Measurements from ENCODE around the gene SEMA4B. TPM values are rescaled to one million over a fixed set of nuclear protein-coding genes. Genes with fewer than 3 reads are reported as not detected.

SEMA4B gene
- total and polyA plus RNA-seq, 9 of the 15 experiments (the other 6 are each of a cell fraction or from before 2014, with no cell fraction given) = 1.3 to 33.6 (median 11.0) TPM

DNA sequence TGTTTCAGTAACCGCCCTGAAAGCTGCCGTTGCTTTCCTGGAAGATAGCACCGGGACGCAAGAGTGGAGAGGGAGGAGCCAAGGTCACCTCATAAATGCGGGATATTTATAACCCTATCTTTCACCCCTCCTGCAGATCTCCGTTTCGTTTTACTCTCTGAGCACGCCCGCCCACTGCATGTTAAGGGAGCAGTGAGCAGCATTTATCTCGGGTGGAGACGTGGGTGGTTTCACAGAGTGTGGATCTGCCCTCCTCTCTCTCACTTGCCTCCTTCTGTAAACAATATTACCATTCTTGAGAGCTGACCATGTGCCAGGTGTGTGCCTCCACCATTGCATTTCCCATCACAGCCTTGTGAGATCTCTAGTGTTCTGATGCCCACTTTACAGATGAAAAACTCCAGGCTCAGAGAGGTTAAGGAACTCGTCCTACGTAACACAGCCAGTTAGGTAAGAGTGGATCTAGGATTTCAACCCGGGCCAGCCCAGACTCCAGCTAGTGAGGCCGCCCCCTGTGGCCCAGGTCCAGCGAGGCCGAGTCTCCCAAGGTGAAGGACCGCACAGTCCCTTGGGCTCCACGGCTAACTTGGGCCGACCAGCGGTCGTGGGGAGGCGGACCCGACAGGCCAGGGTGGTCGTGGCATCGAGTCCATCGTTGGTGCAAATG lies 16.9 kb upstream of the SEMA4B start (continued):
- TF ChIP-seq CCNT2 (IDR thresholded peaks at IDR 0.05; ENCODE audit: borderline replicate concordance, extremely low read depth, insufficient read length, low read depth, low read length) = peak; percentile 30
- TF ChIP-seq JUN (IDR thresholded peaks at IDR 0.05; ENCODE audit: borderline replicate concordance, low read depth, low read length) = no peak
- no peak for TF ChIP-seq JUN (CRISPR knock-in tag; IDR thresholded peaks at IDR 0.05; ENCODE audit: borderline replicate concordance)
- TF ChIP-seq, protein P1, sequence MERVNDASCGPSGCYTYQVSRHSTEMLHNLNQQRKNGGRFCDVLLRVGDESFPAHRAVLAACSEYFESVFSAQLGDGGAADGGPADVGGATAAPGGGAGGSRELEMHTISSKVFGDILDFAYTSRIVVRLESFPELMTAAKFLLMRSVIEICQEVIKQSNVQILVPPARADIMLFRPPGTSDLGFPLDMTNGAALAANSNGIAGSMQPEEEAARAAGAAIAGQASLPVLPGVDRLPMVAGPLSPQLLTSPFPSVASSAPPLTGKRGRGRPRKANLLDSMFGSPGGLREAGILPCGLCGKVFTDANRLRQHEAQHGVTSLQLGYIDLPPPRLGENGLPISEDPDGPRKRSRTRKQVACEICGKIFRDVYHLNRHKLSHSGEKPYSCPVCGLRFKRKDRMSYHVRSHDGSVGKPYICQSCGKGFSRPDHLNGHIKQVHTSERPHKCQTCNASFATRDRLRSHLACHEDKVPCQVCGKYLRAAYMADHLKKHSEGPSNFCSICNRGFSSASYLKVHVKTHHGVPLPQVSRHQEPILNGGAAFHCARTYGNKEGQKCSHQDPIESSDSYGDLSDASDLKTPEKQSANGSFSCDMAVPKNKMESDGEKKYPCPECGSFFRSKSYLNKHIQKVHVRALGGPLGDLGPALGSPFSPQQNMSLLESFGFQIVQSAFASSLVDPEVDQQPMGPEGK (CRISPR knock-in tag; IDR thresholded peaks at IDR 0.05; ENCODE audit: borderline replicate concordance) = no peak
- TF ChIP-seq RBM15 (IDR thresholded peaks at IDR 0.05; ENCODE audit: insufficient read depth, low read length) = no peak
- TF ChIP-seq MCM2 (IDR thresholded peaks at IDR 0.05; ENCODE audit: low read depth) = no peak
- 0 out of 2 replicates have a peak, but pooled peaks have one; percentile 57 for TF ChIP-seq ZNF24 (IDR thresholded peaks at IDR 0.05)
- TF ChIP-seq, protein P2, sequence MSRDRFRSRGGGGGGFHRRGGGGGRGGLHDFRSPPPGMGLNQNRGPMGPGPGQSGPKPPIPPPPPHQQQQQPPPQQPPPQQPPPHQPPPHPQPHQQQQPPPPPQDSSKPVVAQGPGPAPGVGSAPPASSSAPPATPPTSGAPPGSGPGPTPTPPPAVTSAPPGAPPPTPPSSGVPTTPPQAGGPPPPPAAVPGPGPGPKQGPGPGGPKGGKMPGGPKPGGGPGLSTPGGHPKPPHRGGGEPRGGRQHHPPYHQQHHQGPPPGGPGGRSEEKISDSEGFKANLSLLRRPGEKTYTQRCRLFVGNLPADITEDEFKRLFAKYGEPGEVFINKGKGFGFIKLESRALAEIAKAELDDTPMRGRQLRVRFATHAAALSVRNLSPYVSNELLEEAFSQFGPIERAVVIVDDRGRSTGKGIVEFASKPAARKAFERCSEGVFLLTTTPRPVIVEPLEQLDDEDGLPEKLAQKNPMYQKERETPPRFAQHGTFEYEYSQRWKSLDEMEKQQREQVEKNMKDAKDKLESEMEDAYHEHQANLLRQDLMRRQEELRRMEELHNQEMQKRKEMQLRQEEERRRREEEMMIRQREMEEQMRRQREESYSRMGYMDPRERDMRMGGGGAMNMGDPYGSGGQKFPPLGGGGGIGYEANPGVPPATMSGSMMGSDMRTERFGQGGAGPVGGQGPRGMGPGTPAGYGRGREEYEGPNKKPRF (IDR thresholded peaks at IDR 0.05; ENCODE audit: low read depth, low read length) = no peak
- peak; percentile 61; the same call in 1 of the 2 replicates for TF ChIP-seq ZNF766 (CRISPR knock-in tag; conservative IDR thresholded peaks at IDR 0.05)
- peak; percentile 85 for TF ChIP-seq MEF2A (IDR thresholded peaks at IDR 0.05; ENCODE audit: control insufficient read depth, low read depth, low read length)
- TF ChIP-seq TRIM24 (IDR thresholded peaks at IDR 0.05) = peak; percentile 18 to 59; a peak in 2 of 4 replicates
- TF ChIP-seq ZSCAN32 (CRISPR knock-in tag; IDR thresholded peaks at IDR 0.05) = no peak
- TF ChIP-seq IRF2 (CRISPR knock-in tag; IDR thresholded peaks at IDR 0.05) = no peak
- TF ChIP-seq, protein P3, sequence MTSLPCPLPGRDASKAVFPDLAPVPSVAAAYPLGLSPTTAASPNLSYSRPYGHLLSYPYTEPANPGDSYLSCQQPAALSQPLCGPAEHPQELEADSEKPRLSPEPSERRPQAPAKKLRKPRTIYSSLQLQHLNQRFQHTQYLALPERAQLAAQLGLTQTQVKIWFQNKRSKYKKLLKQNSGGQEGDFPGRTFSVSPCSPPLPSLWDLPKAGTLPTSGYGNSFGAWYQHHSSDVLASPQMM (CRISPR knock-in tag; IDR thresholded peaks at IDR 0.05) = no peak
- TF ChIP-seq, protein P4, sequence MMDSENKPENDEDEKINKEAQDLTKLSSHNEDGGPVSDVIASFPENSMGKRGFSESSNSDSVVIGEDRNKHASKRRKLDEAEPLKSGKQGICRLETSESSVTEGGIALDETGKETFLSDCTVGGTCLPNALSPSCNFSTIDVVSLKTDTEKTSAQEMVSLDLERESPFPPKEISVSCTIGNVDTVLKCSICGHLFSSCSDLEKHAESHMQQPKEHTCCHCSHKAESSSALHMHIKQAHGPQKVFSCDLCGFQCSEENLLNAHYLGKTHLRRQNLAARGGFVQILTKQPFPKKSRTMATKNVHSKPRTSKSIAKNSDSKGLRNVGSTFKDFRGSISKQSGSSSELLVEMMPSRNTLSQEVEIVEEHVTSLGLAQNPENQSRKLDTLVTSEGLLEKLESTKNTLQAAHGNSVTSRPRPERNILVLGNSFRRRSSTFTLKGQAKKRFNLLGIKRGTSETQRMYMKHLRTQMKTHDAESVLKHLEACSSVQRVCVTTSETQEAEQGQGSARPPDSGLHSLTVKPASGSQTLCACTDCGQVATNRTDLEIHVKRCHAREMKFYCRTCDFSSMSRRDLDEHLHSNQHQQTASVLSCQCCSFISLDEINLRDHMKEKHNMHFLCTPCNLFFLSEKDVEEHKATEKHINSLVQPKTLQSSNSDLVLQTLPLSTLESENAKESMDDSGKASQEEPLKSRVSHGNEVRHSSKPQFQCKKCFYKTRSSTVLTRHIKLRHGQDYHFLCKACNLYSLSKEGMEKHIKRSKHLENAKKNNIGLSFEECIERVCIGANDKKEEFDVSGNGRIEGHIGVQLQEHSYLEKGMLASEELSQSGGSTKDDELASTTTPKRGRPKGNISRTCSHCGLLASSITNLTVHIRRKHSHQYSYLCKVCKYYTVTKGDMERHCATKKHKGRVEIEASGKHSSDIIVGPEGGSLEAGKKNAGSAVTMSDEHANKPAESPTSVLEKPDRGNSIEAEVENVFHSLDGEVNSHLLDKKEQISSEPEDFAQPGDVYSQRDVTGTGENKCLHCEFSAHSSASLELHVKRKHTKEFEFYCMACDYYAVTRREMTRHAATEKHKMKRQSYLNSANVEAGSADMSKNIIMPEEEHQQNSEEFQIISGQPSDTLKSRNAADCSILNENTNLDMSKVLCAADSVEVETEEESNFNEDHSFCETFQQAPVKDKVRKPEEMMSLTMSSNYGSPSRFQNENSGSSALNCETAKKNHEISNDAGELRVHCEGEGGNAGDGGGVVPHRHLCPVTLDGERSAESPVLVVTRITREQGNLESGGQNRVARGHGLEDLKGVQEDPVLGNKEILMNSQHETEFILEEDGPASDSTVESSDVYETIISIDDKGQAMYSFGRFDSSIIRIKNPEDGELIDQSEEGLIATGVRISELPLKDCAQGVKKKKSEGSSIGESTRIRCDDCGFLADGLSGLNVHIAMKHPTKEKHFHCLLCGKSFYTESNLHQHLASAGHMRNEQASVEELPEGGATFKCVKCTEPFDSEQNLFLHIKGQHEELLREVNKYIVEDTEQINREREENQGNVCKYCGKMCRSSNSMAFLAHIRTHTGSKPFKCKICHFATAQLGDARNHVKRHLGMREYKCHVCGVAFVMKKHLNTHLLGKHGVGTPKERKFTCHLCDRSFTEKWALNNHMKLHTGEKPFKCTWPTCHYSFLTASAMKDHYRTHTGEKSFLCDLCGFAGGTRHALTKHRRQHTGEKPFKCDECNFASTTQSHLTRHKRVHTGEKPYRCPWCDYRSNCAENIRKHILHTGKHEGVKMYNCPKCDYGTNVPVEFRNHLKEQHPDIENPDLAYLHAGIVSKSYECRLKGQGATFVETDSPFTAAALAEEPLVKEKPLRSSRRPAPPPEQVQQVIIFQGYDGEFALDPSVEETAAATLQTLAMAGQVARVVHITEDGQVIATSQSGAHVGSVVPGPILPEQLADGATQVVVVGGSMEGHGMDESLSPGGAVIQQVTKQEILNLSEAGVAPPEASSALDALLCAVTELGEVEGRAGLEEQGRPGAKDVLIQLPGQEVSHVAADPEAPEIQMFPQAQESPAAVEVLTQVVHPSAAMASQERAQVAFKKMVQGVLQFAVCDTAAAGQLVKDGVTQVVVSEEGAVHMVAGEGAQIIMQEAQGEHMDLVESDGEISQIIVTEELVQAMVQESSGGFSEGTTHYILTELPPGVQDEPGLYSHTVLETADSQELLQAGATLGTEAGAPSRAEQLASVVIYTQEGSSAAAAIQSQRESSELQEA (IDR thresholded peaks at IDR 0.05; ENCODE audit: low read depth) = no peak
